ENCODE data around the gene CPED1. TPM values are rescaled to one million over a fixed set of nuclear protein-coding genes. Genes with fewer than 3 reads are reported as not detected.
"Not testable (repeated sequence)": the region's sequence is repeated elsewhere in the genome, so short reads cannot be mapped to it uniquely, and the experiment has no call there.

Gene CPED1
- total RNA-seq, 1 donor from 2014 or later, result 1.5 TPM

GRCh38 chr7:121307021-121307574 lies 318.6 kb downstream of the CPED1 start:
- DNase-seq (ENCODE audit: low read depth, low spot score), result no peak

DNA sequence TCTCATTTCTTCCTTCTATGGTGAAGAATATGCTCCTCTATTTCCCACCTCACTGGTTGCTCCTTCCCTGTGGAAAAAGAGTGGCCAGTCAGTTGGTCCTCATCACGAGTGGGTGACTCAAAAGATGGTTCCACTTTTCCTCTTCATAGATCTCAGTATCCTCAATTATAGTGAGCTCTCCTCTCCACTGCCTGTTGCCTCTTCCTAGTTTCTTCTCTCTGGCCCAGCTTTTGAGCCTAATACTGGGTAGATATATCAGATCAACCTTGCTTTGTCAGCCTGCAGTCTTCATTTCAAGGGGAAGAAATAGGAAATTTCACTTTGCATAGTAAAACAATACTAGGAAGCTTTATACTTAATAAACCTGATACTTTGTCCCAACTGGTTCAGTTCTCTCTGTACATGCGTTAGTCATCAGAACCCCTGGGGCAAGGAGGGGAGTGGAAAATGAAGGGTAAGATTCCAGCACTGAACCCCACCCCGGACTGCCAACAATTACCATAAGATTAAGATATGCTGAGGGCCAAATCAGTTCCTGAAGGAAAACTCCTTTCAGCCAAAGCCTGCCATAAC lies 324.8 kb downstream of the CPED1 start:
- DNase-seq (ENCODE audit: low read depth, low spot score), result no peak

- DNase-seq (ENCODE audit: low read depth, low spot score), result no peak
Observed at GRCh38 chr7:121313793-121314676, 325.5 kb downstream of the CPED1 start.

DNA sequence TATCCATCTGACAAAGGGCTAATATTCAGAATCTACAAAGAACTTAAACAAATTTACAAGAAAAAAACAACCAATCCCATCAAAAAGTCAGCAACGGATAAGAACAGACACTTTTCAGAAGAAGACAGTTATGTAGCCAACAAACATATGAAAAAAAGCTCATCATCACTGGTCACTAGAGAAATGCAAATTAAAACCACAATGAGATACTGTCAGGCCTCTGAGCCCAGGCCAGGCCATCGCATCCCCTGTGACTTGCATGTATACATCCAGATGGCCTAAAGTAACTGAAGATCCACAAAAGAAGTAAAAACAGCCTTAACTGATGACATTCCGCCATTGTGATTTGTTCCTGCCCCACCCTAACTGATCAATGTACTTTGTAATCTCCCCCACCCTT lies 326.7 kb downstream of the CPED1 start:
- not testable (repeated sequence) for DNase-seq (ENCODE audit: low read depth, low spot score)

- no peak for DNase-seq (ENCODE audit: low read depth, low spot score)
Observed at GRCh38 chr7:121322460-121322859, 333.9 kb downstream of the CPED1 start.

GRCh38 chr7:121323515-121324302 lies 335.2 kb downstream of the CPED1 start:
- no peak for DNase-seq (ENCODE audit: low read depth, low spot score)

GRCh38 chr7:121327671-121328070 lies 339.2 kb downstream of the CPED1 start:
- DNase-seq (ENCODE audit: low read depth, low spot score), result no peak

- no peak for DNase-seq (ENCODE audit: low read depth, low spot score)
Observed at GRCh38 chr7:121328508-121329190, 340.1 kb downstream of the CPED1 start, which contains the start of gene WNT16. WNT16 (plus strand) TSS chr7:121329000; CDS start chr7:121329293, 293 bp downstream.

DNA sequence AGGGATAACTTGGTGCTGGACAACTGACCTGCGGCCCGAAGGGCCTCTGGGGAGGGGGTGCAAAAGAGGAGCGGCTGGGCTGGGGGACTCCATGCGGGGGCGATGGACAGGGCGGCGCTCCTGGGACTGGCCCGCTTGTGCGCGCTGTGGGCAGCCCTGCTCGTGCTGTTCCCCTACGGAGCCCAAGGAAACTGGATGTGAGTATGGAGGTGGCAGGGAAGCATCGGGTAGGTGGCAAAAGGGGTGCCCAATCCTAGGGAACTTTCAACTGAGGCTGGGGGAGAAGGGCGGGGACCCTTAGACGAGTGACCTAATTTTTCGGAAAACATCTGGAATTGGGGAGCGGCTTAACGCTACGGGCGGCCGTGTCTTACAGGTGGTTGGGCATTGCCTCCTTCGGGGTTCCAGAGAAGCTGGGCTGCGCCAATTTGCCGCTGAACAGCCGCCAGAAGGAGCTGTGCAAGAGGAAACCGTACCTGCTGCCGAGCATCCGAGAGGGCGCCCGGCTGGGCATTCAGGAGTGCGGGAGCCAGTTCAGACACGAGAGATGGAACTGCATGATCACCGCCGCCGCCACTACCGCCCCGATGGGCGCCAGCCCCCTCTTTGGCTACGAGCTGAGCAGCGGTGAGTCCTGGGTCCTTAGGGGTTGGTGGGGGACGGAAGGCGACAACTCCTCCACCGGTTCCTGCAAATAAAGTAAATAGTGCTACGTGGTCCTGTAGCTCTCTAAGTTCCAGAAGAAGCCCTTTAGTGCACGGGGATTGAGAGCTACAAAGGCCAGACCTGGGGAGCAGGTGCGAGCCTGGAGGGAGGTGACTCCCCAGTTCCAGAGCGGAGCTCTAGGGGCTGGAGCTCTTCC lies 340.9 kb downstream of the CPED1 start:
- DNase-seq (ENCODE audit: low read depth, low spot score), result no peak

GRCh38 chr7:121330053-121330833 lies 341.7 kb downstream of the CPED1 start:
- no peak for DNase-seq (ENCODE audit: low read depth, low spot score)

GRCh38 chr7:121331048-121331447 lies 342.5 kb downstream of the CPED1 start:
- no peak for DNase-seq (ENCODE audit: low read depth, low spot score)

DNA sequence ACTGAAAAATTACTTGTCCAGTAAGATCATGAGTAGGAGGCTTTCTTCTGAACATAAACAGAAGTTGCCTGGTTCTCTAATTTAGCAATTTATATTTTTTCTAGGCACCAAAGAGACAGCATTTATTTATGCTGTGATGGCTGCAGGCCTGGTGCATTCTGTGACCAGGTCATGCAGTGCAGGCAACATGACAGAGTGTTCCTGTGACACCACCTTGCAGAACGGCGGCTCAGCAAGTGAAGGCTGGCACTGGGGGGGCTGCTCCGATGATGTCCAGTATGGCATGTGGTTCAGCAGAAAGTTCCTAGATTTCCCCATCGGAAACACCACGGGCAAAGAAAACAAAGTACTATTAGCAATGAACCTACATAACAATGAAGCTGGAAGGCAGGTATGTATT lies 343.1 kb downstream of the CPED1 start:
- no peak for DNase-seq (ENCODE audit: low read depth, low spot score)

DNA sequence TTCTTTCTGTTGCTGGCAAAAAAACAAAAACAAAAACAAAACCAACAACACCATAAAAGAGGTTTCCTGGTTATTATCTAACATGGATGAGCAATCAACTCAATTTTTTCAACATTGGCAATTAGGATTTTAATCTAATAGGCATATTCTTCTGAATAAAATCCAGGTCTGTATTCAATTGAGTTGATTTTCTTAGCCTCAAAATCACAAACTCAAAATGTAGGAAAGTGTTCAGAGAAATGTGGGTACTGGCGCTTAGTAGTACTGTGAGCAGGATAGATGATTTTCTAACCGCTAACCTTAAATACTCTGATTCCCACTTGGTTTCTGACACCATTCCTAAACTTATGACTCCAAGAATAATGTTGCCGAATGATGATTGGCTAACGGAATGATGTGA lies 345.9 kb downstream of the CPED1 start:
- no peak for DNase-seq (ENCODE audit: low read depth, low spot score)

GRCh38 chr7:121334875-121335648 lies 346.6 kb downstream of the CPED1 start:
- no peak for DNase-seq (ENCODE audit: low read depth, low spot score)

DNA sequence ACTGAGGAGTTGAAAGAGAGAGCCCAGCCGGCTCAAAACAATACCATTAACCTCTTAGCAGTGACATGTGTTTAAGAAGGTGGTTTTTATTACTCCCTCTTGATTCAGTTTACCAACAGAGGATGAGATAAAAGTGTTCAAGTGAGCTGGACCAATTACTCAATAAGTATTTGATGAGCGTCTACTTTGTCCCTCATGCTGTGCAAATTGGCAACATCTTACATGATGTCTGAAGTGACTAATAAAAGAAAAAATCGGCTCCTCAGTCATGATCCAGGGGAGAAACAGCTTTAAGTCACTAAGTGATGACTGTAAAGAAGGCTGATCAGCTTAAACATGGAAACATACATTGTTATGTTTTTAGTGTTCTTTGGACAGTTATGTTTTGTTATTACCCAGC lies 348.1 kb downstream of the CPED1 start:
- no peak for DNase-seq (ENCODE audit: low read depth, low spot score)

- no peak for DNase-seq (ENCODE audit: low read depth, low spot score)
Observed at GRCh38 chr7:121337398-121337797, 348.9 kb downstream of the CPED1 start.

GRCh38 chr7:121339082-121339481 lies 350.6 kb downstream of the CPED1 start:
- no peak for DNase-seq (ENCODE audit: low read depth, low spot score)

DNA sequence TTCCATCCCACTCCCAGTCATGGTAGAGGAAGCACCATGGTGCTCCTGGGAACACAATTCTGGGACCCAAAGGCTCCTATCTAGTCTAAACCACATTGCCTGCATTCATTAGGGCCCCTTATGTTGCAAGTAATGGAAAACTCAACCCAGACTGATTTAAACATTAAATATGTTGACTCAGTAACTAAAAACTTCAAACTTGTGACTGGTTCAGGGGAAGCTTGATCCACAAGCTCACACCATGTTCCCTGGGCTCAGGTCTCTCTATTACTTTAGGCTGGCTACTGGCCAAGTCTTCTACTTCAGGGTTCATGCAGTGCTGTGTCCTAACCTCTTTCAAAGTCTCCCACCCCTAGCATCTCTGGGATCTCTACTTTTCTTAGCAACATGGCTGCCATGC lies 353.4 kb downstream of the CPED1 start:
- DNase-seq (ENCODE audit: low read depth, low spot score), result no peak

DNA sequence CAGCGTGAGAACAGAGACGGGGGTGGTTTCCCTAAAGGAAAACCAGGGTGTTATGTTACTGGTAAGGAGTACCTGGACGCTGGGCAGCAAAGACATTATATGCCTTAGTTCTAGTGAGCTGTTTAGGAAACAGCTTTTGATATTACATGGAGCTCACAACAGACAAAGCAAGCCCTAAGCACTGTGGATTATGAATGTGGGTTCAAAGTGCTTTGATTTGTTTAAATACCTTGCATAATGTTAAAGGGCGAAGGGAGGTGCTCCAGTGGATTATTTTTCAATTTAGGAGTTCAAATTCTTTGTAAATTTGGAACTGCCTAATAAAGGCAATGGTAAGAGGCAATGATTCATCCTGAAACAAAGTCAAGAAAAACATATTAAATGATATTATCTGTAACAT lies 354.1 kb downstream of the CPED1 start:
- DNase-seq (ENCODE audit: low read depth, low spot score), result no peak

All from pulmonary artery endothelial cell (primary cell).